GM04504 (cell line): Measurements from ENCODE around the gene MUC20.
"Not testable (repeated sequence)": the region's sequence is repeated elsewhere in the genome, so short reads cannot be mapped to it uniquely, and the experiment has no call there.

Experiments used
- DNase-seq: peaks from one replicate; pipeline ENCODE4 v3.0.0-alpha.2; 2012; ENCODE audit warnings: low read depth

MUC20 gene

DNA sequence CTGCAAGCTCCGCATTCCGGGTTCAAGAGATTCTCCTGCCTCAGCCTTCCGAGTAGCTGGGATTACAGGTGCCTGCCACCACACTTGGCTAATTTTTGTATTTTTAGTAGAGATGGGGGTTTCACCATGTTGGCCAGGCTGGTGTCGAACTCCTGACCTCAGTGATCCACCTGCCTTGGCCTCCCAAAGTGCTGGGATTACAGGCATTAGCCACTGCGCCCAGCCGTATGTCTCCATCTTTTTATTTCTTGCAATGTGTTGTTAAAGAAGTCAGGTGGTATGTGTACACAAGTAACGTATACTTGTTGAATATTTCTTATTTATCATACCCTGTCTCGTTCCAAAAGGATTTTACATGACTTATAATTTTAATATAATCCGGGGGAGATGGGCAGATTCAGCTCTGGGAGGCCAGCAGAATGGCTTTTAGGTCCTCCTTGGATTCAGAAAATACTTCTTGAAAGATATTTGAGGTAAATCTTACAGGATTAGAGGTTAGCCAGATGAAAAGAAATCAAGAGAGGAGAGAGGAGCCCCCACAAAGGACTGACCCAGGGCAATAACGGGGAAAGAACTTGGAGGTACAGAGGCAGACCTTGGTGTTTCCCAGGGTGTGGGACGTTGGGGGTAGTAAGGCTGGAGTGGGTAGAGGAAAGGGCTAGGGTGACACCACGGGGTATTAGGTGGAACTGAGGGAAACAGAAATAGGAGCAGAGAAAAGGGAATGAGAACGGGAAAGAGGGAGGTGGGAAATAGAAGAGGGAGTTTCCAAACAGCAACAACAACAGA is 27.2 kb upstream of the MUC20 start:
- DNase-seq, result no peak

DNA sequence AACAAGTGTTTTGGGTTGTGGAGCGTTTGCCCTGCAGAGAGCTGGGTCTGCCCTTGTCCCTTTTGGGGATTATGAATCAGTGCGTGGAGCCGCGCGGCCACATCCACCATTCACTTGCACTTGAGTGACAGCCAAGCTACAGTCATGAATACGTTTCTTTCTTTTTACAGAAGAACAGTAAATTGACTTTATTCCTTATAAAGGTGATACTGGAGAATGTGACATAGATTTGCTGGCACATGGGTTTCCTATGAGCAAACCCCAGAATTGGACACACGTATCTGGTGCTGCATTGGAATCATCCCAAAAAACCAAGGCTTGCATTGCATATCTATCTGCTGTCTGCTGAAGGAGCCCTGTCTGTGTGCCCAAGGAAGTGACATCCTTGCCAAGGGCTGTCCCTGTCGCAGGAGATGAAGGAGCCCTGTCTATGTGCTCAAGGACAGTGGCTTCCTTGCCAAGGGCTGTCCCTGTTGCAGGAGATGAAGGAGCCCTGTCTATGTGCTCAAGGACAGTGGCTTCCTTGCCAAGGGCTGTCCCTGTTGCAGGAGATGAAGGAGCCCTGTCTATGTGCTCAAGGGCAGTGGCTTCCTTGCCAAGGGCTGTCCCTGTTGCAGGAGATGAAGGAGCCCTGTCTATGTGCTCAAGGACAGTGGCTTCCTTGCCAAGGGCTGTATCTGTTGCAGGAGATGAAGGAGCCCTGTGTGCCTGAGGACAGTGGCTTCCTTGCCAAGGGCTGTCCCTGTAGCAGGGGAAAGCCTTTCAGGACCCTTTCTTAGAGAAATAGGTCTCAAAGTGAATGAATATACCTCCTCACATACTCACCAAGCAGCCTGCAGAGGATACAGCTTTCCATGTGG is 26.3 kb upstream of the MUC20 start:
- DNase-seq, result not testable (repeated sequence)

DNA sequence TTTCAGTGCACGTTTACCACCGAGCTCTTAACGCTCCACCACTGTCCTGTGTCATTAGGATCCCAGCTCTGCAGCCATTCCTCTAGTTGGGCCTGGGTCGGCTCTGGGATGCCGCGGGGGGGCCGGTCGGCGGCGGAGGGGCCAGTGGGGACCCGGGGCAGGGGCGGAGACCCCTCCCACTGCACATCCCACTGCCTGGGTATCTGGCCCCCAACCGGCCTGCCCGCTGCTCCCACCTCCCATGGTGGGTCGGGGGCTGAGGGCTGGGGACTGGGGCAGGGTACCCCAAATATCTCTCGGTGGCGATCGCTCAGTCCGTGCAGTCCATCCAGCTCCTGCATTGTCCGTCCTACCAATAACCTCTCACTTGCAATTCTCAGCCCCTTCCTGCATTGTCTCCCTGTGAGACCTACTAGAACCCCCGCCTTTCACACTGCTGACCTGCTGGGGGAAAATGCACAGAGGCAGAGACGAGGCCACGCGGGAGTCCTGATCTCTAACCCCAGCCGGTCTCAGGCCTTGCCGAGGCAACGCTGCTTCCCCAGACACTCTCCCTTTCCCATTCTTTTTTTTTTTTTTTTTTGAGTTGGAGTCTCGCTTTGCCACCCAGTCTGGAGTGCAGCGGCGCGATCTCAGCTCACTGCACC is 24.0 kb upstream of the MUC20 start:
- no peak for DNase-seq

DNA sequence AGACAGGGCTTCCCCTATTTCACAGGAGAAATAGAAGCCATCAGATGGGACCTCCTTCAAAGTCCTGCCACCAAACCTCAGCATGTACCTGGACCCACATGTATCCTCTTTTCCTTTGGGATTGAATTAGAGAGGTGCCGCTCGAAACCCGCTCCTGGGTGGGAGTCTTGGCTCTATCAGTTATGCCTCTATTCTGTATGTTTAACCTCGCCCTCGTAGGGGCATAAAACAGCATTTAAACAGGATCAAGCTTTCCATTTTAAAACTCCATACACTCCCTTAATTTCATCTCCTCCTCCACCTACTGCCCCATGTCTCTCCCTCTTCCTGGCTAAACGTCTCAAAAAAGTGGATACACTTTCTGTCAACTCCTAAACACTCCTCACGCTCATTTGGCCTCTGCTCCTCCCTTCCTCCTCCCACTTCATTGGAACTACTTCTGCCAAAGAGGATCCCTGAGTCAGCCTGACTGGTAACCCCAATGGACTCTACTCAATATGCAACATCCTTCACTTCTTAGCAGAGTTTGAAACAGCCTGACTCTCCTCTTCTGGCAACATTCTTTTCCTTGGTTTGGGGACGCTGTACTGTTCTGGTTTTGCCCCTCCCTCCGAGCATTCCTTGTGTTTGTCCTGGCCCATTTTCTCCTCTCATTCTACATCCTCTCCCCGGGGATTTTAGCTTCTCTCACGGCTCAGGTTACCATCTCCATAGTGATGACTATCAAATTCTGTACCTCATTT is 23.0 kb upstream of the MUC20 start:
- peak; percentile 94 for DNase-seq

DNA sequence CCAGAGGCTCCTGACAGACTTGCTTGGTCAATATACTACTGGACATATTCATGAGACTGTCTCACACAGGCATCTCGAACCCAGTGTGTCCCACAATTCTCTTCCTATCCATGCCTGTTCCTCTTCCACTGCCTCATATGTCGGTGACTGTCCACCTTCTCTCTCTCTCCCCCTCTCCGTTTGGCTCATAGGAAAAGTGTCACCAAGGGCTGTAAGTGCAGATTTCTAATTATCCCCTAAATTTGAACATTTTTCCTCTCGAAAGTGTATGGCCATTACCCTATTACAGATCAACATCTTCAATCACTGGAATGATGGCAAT is 22.5 kb upstream of the MUC20 start:
- DNase-seq, result no peak

DNA sequence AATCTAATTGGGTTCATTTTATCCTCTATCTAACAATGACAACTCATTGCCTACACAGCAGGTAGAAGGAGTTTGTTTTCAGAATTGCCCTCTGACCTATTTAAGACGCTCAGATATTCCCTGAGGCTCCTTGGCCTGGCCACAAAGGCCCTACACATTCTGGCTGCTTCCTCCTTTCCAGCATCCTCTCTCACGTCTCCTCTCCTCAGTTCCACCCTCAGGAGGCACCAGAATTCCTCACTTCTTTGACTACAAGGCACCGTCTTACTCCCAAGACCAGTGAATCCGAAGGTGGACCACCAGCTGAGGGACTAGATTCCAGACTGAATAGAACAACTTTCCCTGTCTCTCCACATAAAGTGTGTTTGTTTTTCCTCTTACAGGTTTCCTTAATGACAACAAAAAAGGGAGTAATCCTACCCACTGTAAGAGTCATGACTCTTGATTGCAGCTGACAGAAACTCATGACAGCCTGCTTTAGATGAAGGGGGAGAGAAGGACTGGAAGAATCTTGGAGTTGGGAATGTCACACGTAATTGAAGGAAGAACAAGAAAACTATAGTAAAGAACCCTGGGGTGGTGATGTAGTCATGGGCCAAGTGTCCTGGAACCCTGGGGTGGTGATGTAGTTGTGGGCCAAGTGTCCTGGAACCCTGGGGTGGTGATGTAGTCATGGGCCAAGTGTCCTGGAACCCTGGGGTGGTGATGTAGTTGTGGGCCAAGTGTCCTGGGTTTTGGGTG is 22.0 kb upstream of the MUC20 start:
- no peak for DNase-seq

DNA sequence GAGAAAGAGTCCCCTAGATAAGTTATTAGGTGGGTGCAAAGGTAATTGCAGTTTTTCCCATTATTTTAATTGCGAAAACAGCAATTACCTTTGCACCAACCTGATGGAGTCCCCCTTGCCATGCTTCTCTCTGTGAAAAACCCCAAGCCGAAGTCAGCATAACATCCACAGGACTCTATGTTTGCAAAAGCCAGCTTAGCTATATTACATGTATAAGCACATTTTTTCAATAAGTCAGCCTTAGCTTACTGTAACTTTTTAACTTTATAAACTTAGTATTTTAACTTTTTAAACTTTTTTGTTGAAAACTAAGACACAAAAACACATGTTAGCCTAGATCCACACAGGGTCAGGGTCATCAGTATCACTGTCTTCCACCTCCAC is 21.4 kb upstream of the MUC20 start:
- DNase-seq, result no peak

DNA sequence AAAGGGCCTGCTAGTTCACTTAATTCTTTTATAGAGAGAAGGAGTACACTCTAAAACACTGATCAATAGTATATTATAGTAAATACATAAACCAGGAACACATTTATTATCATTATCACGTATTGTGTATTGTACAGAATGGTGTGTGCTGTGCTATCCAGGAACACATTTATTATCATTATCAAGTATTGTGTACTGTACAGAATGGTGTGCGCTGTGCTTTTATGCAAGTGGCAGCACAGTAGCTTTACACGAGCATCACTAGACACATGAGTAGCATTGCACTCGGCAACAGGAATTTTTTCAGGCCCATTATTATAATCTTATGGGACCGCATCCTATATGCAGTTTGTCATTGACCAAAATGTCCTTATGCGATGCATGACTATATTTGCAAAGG is 20.9 kb upstream of the MUC20 start:
- DNase-seq, result no peak

DNA sequence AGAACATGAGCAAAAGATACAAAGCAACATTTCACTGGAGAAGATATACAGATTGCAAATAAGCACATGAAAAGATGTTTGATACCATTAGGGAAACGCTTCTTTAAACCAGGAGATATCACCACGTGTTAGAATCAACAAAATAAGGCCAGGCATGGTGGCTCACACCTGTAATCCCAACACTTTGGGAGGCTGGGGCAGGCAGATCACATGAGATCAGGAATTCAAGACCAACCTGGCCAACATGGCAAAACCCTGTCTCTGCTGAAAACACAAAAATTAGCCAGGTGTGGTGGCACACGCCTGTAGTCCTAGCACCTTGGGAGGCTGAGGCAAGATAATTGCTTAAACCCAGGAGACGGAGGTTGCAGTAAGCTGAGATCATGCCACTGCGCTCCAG is 20.5 kb upstream of the MUC20 start:
- no peak for DNase-seq

DNA sequence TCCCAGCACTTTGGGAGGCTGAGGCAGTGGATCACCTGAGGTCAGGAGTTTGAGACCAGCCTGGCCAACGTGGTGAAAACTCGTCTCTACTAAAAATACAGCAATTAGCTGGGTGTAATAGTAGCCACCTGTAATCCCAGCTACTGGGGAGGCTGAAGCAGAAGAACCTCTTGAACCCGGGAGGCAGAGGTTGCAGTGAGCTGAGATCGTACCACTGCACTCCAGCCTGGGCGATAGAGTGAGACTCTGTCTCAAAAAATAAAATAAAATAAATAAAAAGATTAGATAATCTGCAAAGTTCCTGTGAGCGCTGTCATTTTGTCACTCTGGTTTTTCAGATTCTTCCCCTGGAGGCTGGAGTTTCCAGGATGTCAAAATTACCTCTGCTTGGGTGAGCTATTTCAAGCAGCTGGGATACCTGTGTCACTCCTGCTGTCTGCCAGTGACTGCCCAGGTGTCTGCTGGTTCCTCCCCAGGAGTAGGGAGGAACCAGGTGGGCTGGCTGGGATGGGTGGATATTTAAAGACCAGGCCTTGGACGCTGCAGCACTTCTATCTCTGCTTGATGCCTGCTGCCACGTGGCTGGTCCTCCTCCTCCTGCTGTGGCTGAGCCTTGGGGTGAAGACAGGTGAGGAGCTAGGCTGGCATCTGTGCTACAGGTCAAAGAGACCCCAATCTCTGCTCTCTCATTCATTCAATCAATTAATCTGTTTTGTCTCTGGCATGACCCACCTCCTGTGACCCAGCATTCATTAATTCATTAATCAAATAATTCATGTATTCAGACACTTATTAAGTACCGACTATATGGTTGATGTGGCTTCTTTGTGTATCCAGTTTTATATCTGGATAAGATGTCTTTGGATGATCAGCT is 19.5 kb upstream of the MUC20 start:
- DNase-seq, result no peak

DNA sequence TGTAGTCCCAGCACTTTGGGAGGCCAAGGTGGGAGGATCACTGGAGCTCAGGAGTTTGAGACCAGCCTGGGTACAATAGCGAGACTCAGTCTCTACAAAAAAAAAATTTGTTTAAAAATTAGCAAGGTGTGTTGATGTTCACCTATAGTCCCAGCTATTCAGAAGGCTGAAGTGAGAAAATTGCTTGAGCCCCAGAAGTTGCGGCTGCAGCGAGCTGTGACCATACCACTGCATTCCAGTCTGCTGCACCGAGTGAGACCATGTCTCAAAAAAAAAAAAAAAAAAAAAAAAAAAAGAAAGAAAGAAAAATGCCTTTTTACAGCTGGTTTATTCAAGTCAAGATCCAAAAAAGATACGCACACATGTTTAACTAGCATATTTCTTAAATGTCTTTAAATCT is 17.0 kb upstream of the MUC20 start:
- no peak for DNase-seq

DNA sequence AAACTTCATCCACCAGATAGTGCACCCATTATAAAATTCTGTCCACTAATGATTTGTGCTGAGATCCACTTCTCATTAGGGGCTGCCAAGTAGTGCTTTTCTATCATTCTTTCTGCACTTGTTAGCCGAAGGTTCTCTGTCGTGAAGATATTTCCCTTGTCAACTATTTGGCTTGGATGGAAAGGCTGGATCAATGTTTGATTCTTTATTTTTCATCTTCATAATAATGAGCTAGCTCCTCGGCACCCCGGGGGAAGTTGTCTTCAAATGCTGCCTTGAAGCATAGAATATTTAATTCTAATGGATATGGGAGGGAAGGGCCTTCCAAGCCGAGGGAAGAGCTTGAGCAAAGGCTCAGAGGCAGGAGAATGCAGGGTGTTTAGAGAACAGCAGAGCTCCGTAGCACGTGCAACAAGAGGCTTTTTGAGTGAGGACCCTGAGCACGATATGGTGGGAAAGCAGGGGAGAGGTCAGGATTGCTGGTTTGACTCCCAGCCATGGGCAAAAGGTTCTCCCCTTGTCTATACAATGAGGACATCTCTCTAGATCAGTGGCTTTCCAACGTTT is 16.3 kb upstream of the MUC20 start:
- no peak for DNase-seq

DNA sequence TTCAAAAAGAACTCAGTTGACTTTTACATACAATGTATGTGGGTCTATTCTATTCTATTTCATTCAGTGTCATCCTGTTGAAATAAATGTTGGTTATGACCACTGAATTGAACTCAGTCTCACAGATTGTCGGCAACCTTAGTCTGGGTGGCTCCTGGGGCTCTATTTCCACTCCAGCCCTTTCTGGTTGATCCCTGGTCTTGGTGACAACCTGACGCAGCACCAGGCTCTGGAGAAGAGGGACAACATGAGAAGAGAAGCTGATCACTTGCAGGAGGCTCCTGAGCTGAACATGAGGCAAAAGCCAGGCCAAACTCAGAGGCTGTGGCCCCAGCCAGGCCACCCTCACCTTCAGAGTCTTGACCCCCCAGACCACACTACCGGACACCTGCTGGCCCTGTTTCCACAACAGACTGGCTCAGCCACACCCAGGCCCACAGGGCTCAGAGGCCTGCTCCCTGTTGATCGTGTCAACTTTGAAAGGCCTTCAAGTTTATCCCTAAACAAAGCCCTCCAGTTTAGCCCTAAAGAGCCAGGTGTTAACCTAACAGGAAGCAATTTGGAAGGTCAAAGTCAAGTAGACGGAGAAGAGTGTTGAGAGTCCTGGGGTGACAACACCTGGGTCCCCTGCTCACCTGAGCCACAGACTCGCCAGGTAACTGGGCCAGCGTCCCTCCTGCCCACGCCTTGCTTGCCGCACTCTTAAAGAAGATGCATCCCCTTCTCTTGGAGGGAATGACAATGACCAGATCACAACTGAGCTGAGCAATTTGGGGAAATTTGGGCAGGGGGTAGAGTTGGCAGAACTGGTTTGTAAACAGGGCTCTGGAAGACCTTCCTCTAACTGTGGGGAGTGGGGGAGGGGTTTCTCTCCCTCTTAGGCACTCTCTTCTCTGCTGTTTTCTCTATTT is 15.4 kb upstream of the MUC20 start:
- no peak for DNase-seq

DNA sequence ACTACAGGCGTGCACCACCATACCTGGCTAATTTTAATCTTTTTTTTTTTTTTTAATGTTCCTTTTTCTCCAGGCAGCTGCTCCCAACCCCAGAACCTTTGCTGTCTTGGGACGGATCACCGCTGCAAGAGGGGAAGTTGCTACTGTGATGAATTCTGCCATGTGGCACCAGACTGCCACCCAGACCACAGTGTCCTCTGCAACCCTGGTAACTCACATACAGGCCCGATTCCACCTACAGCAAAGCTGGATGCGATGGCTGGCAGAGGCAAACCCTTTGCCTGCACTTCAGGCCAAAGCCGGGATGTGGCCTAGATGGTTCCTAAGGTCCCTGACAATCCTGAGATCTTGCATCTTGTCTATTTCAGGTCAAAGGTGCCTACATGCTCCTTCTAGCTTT is 12.7 kb upstream of the MUC20 start:
- DNase-seq, result no peak

DNA sequence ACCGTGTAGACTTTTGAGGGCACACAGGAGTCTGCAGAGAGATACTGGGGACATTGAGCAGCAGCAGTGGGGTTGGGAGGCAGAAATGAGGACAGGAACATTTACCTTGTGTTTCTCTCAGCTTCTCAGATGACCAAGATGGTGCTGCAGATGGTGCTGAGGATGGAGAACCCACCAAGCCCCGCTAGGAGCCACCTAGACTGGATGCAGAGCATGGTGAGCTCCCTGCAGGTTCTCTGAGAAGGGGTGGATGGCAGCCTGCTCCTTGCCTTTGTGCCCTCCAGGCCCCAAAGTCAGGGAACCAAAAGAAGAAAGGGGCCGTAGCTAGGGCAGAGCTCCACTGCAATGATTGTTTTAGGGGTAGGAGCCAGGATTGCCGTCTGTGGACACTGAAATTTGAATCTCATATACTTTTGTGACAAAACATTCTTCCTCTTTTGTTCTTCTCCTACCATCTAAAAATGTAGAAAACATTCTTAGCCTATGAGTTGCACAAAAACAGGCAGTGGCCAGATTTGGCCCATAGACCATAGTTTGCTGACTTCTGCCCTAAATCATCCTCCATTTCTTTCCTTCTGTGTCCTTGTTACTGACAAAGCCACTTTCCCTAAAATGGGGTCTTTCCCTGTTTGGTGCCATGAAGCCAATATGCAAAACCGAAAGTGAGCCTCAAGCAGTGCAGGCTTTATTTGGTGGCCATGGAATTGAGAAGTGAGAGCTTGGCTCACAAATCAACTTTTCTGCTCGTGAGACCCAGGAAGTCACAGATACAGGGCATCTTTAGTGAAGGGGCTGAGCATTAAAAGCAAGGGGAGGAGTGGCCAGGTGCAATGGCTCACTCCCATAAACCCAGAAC is 11.9 kb upstream of the MUC20 start:
- DNase-seq, result no peak

DNA sequence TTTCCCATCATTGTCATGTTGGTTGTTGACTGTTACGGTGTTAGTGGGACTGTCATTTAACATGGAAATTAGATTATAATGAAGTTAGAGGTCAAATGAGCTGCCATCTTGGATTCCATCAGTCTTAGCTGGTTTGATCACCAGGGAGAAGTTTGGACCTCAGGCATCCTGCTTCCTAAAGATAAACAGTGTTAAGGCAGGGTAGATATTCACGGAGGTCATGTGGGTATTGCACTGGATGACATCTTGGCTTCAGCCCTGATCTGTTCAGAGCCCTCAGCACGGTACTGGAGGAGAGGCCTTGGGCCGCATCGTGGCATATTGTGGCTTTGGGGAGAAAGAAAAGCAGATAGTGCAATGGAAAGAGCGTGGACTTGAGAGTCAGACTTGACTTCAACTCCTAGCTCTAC is 11.1 kb upstream of the MUC20 start:
- no peak for DNase-seq

DNA sequence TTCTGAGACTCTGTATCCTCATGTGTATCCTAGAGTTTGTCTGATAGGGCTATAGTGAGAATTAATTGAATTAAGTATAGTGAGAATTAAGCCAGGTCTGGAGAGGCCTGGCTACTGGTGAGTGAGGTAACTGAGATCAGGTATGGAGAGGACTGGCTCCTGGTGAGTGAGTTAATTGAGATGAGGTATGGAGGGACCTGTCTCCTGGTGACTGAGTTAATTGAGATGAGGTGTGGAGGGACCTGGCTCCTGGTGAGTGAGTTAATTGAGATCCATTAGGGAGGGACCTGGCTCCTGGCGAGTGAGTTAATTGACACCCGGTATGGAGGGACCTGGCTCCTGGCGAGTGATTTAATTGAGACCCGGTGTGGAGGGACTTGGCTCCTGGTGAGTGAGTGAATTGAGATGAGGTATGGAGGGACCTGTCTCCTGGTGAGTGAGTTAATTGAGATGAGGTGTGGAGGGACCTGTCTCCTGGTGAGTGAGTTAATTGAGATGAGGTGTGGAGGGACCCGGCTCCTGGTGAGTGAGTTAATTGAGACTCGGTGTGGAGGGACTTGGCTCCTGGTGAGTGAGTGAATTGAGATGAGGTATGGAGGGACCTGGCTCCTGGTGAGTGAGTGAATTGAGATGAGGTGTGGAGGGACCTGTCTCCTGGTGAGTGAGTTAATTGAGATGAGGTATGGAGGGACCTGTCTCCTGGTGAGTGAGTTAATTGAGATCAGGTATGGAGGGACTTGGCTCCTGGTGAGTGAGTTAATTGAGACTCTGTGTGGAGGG is 10.5 kb upstream of the MUC20 start:
- not testable (repeated sequence) for DNase-seq
